Activated gamma-delta T cell treated with Interleukin-2 at 50 U/mL for 16 hours (primary cell): Measurements from ENCODE around the gene NTF4.
A peak's percentile ranks its signal among the peaks of the same experiment; 100 is the strongest.

Source experiments
- DNase-seq: peaks from one replicate; pipeline ENCODE4 v3.0.0-alpha.2; 2020

NTF4 gene, protein sequence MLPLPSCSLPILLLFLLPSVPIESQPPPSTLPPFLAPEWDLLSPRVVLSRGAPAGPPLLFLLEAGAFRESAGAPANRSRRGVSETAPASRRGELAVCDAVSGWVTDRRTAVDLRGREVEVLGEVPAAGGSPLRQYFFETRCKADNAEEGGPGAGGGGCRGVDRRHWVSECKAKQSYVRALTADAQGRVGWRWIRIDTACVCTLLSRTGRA

DNA sequence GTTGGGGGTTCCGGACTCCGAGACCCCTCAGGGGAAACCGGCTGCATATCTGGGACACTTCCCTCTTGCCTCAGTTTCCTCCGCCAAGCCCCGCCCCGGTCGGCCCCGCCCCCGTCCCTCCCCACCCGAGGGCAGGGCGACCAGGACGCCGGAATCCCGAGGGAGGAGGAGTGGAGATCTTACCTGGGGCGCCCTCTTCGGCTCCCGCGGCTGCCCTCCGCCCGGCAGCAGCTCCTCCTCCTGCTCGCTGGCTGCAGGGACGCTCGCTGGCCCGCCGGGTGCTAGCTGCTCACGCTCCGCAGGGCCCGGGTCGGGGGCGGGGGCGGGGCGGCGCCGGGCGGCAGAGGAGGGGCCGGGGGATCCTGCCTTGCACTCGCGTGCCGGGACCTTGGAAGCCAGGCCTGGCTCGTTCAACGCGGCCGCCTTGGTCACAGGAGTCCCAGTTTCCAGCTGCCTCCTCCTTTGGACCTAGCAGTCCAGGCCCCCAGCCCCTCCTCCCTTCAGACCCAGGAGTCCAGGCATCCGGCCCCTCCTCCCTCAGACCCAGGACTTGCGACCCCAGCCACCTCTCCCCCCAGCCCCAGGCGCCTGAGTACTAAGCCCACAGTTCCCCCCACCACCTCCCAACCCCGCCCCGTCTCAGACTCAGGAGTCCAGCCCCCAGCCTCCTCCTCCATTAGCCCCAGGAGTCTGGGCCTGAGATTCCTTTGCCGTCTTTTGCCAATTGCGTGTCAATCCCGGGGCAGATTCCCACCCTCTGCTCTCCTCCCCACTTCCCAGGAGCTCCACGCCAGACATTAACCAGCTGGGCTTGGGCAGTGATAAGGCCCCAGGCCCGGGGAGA lies at the start of gene NTF4:
Gene NTF4 (minus strand): TSS at position 51 of the 844 bp plus-strand sequence. CDS start 2,821 bp downstream, outside the sequence.
- DNase-seq = no peak

- peak; percentile 68 for DNase-seq
Observed at GRCh38 chr19:49113762-49114629, 49.4 kb upstream of the NTF4 start, which contains the start of gene LIN7B. TSS of gene LIN7B (plus strand) at chr19:49114370. CDS start at chr19:49114405, 35 bp downstream.

GRCh38 chr19:49111218-49111998 lies 46.8 kb upstream of the NTF4 start:
- no peak for DNase-seq

- DNase-seq = no peak
Observed at GRCh38 chr19:49110567-49110966, 45.9 kb upstream of the NTF4 start.

- DNase-seq = no peak
Observed at GRCh38 chr19:49109569-49110233, 45.1 kb upstream of the NTF4 start.

GRCh38 chr19:49109051-49109450 lies 44.4 kb upstream of the NTF4 start:
- no peak for DNase-seq

GRCh38 chr19:49107625-49108459 lies 43.2 kb upstream of the NTF4 start:
- no peak for DNase-seq

DNA sequence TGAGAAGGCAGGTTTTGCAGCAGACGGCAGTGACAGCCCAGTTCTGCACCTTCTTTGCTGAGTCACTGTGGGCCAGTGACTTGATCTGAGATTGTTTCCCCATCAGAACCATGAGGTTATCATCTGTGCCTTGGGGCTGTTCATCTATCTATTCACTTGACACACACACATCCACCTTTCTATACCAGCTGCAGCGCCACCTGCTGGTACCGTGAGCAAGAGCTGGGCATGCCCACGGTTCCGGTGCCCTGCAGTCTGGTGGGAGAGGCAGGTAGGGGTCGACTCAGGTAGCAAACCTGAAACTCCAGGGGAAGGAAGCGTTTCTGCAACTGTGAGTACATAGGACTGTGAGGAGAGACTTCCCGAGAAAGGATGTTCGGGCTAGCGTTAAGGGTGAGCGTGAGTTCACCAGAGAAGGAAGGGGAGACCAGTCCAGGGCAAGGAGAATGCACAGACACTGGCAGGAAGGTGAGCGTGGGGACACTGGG lies 42.1 kb upstream of the NTF4 start:
- peak; percentile 68 for DNase-seq

- no peak for DNase-seq
Observed at GRCh38 chr19:49104229-49104864, 39.7 kb upstream of the NTF4 start.

GRCh38 chr19:49103331-49104085 lies 38.9 kb upstream of the NTF4 start:
- no peak for DNase-seq

DNA sequence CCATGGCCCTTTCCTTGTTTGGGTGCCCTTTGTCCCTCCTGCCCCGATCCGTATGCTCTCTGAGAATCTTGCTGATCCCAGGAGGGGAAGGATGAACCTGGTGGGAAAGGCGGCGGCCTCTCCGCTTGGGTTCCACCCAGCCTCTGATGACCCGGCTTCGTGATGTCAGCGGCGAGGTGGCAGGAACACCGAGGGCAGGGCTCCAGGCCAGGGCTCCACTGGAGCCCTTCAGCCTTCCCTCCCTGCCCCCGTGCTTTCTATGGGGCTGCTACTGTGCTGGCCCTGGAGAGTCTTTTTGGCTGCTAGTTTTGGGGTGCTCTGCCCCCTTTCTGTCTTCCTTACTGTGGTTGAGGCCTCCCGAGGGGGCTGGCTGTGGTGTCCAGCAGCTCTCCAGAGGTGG lies 37.7 kb upstream of the NTF4 start:
- DNase-seq = no peak

- no peak for DNase-seq
Observed at GRCh38 chr19:49101160-49101559, 36.5 kb upstream of the NTF4 start.

- DNase-seq = no peak
Observed at GRCh38 chr19:49098795-49099194, 34.2 kb upstream of the NTF4 start.

- peak; percentile 70 for DNase-seq
Observed at GRCh38 chr19:49097453-49098288, 33.1 kb upstream of the NTF4 start.

DNA sequence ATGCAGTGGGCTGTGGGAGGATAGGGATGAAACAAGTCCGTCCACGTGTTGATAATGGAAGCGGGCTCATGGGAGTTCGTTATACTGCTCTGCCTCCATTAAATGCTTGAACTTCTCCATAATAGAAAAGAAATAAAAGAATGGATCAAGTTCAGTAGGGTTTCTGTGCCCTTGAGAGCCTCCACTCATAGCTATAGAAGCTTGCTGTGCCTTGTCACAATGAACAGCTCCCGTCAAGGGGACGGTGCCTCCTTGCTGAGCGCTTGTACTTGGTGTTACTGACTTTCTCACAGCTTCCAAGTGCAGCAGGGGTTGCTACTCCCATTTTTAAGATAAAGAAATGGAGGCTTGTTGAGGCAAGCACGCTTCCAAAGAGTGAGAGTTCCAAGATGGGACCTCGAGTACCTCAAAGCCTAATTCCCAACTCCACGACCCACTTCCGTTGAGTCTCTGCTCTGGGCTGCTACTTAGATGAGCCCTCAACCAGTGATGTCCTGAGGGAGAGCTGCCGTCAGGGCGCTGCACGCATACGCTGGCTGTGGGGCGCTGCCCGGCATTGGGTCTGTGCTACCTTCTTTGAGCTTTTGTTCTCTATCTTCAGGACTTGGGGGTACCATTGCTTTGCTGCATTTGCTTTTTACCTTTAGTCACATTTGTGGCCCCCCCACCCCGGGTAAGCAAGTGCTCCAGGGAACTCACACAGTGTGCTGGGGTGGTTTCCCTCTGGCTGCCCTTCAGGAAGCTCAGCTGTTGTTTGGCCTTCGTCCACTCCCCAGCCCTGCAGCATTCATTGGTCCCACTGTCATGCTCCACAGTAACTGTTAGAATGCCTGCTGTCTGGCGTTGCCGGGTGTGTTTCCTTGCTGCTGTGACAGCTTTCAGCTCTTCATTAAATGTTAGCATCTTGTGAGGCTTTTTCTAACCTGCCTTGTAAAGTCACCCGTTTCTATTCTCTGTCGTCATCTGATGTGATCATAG lies 30.2 kb upstream of the NTF4 start:
- DNase-seq = no peak

DNA sequence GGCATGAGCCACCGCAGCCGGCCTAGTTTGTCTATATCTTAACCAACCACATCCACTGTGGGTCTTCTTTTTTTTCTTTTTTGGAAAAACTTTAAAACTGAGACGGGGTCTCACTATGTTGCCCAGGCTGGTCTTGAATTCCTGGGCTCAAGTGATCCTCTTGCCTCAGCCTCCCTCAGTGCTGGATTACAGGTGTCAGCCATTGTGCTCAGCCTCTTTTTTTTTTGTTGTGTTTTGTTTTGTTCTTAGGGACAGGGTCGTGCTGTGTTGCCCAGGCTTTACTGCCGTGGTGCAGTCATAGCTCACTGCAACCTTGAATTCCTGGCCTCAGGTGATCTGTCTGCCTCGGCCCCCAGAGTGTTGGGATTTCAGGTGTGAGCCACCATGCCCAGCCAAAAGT lies 28.1 kb upstream of the NTF4 start:
- DNase-seq = no peak

DNA sequence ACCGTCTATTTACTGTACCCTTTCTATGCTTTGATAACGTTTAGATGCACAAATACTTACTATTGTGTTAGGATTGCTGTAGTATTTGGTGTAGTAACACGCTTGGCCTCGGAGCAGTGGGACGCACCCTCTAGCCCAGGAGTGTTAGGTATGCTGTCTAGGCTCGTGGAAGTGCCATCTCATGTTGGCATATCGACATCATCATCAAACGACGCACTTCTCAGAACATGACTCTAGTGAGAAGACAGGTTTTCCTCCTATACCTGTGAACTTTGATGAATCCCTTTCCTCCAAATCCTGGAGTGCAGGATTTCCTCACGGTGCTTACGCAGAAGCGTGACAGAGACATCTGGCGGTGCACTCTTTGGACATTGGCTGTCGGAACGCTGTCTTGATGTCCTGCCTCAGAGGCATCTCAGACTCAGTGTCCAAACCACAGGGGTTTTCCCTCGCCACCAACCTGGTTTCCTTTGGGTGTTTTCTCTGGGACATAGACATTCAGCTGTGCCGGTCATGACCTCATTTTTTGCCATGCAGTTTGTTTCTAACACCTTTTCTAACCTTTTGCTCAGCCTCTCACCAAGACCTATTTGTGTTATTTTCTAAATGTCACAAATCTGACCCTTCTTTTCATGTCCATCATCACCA lies 26.9 kb upstream of the NTF4 start:
- DNase-seq = no peak
